Mucosa of descending colon (tissue), 3 donors: ENCODE measurements around the gene CBLC. TPM values are rescaled to one million over a fixed set of nuclear protein-coding genes. Genes with fewer than 3 reads are reported as not detected.
"Not testable (repeated sequence)": the region's sequence is repeated elsewhere in the genome, so short reads cannot be mapped to it uniquely, and the experiment has no call there.

Experiments
- ATAC-seq: fragments of 200-7000 bp; cut with Tn5 transposase; one replicate; pipeline ENCODE4 v1.9.1; 2020; ENCODE audit warnings: mild to moderate bottlenecking, moderate library complexity
- DNase-seq, 3 donors: peaks; one replicate each; pipeline ENCODE4 v3.0.0-alpha.2; 2020
- H3K36me3 ChIP-seq: fragments of 200-600 bp; one replicate; pipeline ENCODE4 v1.8.0; 2021; ENCODE audit warnings: low read depth, mild to moderate bottlenecking
- H3K4me1 ChIP-seq: fragments of 200-600 bp; one replicate; pipeline ENCODE4 v1.8.0; 2021; ENCODE audit warnings: low read depth, mild to moderate bottlenecking
- H3K4me3 ChIP-seq: fragments of 200-600 bp; one replicate; pipeline ENCODE4 v1.8.0; 2021; ENCODE audit warnings: mild to moderate bottlenecking
- H3K9me3 ChIP-seq: fragments of 200-600 bp; one replicate; pipeline ENCODE4 v1.8.0; 2021; ENCODE audit warnings: mild to moderate bottlenecking
- intact Hi-C, 2 donors: fragments of 100-400 bp; cut with DNase I in 1 of 2; cut with micrococcal nuclease in 1 of 2; formaldehyde crosslinking; loops; one replicate each; pipeline versions ENCODE4 v1.11.0 to v1.11.1; 2022; cut with DNase I, micrococcal nuclease
- total RNA-seq, 3 donors: library from RNA; stranded (reverse); fragmentation: NEBNext Ultra II Directional in 2 of 3; extraction: Animal tissue kit (Norgen Biotek cat#: 25700) in 2 of 3; gene quantifications; one replicate each; pipeline versions ENCODE4 v1.2.1 to v1.2.4, GENCODE V29; 2021 to 2023
- TF ChIP-seq, protein P1 (sequence below): fragments of 200-600 bp; IDR thresholded peaks from one replicate; pipeline ENCODE4 v1.8.0; 2022; ENCODE audit warnings: antibody characterized with exemption, mild to moderate bottlenecking
- donor health status: DM: no; HTN: no; CAD: no; lungs with moderate emphysema.
- donor health status: DM: no; HTN: no; CAD: no.
- donor health status: DM: no; HTN: yes; CAD: no.

The CBLC gene
- total RNA-seq, 3 donors from 2014 or later, result 36.5 to 92.6 (median 59.1) TPM

- peaks cover 16% of the 10 kb centered on the region for H3K4me1 ChIP-seq
- intact Hi-C loops, result loop anchor here in 1 of 2 donors (5.0 kb wide), 1 partner anchor 51 kb away; no protein-coding TSS in a partner anchor
Measured at GRCh38 chr19:44772959-44773358, 4.7 kb upstream of the CBLC start.

GRCh38 chr19:44775676-44776240 lies 1.9 kb upstream of the CBLC start:
- Histone ChIP-seq H3K36me3 (no peaks in the 10 kb centered on the region), H3K4me3 (no peak overlapping the region), H3K4me1 (peaks cover 21% of the 10 kb centered on the region), H3K9me3 (no peaks in the 10 kb centered on the region)
- DNase-seq (no peak), ATAC-seq (no peak)
- TF ChIP-seq, protein P1, sequence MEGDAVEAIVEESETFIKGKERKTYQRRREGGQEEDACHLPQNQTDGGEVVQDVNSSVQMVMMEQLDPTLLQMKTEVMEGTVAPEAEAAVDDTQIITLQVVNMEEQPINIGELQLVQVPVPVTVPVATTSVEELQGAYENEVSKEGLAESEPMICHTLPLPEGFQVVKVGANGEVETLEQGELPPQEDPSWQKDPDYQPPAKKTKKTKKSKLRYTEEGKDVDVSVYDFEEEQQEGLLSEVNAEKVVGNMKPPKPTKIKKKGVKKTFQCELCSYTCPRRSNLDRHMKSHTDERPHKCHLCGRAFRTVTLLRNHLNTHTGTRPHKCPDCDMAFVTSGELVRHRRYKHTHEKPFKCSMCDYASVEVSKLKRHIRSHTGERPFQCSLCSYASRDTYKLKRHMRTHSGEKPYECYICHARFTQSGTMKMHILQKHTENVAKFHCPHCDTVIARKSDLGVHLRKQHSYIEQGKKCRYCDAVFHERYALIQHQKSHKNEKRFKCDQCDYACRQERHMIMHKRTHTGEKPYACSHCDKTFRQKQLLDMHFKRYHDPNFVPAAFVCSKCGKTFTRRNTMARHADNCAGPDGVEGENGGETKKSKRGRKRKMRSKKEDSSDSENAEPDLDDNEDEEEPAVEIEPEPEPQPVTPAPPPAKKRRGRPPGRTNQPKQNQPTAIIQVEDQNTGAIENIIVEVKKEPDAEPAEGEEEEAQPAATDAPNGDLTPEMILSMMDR, result no peak
- intact Hi-C loops, result no loop called here

More at GRCh38 chr19:44772959-44773358, 4.7 kb upstream of the CBLC start:
- ATAC-seq (no peak), DNase-seq (no peak)
- H3K9me3 ChIP-seq, result no peaks in the 10 kb centered on the region
- H3K36me3 ChIP-seq, result no peaks in the 10 kb centered on the region
- H3K4me3 ChIP-seq, result no peak overlapping the region
- TF ChIP-seq, protein P1, result no peak

DNA sequence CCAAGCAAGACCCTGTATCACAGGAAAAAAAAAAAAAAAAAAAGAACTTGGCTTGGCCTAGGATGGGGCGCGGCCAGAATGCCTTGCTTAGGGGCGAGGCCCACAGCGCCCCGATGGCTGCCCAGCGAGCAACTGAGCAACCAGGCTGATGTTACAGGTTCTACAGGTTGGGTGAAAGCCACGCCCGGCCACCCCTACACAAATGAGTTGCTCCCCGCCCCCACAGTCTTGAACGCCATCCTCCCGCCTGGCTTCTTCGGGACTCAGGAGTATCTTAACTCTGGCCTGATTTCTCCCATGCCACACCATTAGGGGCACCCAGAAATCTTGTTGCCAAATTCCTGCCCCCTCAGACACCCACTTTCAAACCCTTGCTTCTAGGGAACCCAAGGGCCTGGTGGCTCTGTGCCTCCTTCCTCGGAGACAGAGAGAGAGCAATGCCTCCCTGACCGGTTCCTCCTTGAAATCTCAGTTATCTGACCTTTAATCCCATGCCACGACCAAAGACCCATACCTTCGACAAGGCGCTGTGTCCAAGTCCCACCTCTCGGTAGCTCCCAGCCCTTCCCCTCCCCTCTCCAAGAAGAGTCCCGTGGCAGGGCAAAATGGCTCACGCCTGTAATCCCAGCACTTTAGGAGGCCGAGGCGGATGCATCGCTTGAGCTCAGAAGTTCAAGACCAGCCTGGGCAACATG lies 1.1 kb upstream of the CBLC start:
- intact Hi-C loops, result no loop called here
- Histone ChIP-seq H3K36me3 (no peaks in the 10 kb centered on the region), H3K4me1 (peaks cover 19% of the 10 kb centered on the region), H3K4me3 (no peak overlapping the region), H3K9me3 (no peaks in the 10 kb centered on the region)
- DNase-seq (peak; percentile 93 to 98 (median 94)), ATAC-seq (peak; percentile 77)
- TF ChIP-seq, protein P1, result no peak

DNA sequence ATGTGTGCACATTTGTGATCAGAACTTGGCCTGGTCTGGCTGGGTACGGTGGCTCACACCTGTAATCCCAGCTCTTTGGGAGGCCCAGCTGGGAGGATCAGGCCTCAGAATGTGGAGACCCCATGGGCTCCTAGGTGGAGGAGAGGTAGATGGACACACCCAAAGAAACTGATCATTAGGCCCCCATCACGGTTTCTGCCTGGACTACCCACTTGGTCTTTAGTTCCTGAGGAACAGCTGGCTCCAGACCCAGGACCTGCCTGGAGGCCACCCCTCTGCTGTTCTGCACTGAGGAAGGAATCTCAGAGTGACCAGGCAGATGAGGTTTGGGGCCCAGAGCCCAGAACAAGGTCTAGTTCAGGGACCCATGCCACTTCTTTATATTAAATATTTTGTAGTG lies 1.5 kb downstream of the CBLC start:
- no peak for DNase-seq
- no peaks in the 10 kb centered on the region for H3K36me3 ChIP-seq
- TF ChIP-seq, protein P1, result no peak
- H3K4me1 ChIP-seq, result peaks cover 16% of the 10 kb centered on the region
- no peaks in the 10 kb centered on the region for H3K9me3 ChIP-seq
- H3K4me3 ChIP-seq, result no peak overlapping the region
- ATAC-seq, result no peak
- intact Hi-C loops, result no loop called here

- not testable (repeated sequence) for H3K9me3 ChIP-seq, H3K4me3 ChIP-seq, H3K36me3 ChIP-seq, DNase-seq, ATAC-seq
- intact Hi-C loops, result loop anchor here in 1 of 2 donors (10.0 kb wide), 1 partner anchor 53 kb away; no protein-coding TSS in a partner anchor
- H3K4me1 ChIP-seq, result peaks cover 15% of the 10 kb centered on the region
Measured at GRCh38 chr19:44781694-44782093, 4.0 kb downstream of the CBLC start.

DNA sequence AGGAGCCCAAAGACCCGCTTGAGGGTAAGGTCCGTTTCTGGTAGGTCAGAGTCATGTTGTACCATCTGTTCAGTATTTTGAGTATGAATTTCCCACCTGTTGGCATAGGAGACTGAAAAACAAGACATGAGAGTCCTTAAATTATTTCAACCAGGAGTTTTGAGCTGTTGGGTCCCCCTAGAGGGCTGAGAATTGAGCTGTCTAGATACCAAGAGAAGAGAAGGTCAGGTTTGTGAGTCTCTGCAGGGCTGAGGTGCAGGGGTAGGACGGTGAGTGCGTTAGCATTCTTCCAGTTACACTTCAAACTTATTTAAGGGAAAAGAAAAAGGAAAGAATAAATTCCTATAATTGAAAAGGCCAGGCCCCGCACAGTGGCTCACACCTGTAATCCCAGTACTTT lies 5.0 kb downstream of the CBLC start:
- TF ChIP-seq, protein P1, result no peak
- peaks cover 15% of the 10 kb centered on the region for H3K4me1 ChIP-seq
- no peak for ATAC-seq
- H3K36me3 ChIP-seq, result no peaks in the 10 kb centered on the region
- intact Hi-C loops, result loop anchor here in 1 of 2 donors (10.0 kb wide), 1 partner anchor 52 kb away; no protein-coding TSS in a partner anchor
- H3K4me3 ChIP-seq, result no peak overlapping the region
- DNase-seq, result no peak
- no peaks in the 10 kb centered on the region for H3K9me3 ChIP-seq
